ENCODE measurements around the gene ZBTB48.
A peak's percentile ranks its signal among the peaks of the same experiment; 100 is the strongest.

Gene ZBTB48

DNA sequence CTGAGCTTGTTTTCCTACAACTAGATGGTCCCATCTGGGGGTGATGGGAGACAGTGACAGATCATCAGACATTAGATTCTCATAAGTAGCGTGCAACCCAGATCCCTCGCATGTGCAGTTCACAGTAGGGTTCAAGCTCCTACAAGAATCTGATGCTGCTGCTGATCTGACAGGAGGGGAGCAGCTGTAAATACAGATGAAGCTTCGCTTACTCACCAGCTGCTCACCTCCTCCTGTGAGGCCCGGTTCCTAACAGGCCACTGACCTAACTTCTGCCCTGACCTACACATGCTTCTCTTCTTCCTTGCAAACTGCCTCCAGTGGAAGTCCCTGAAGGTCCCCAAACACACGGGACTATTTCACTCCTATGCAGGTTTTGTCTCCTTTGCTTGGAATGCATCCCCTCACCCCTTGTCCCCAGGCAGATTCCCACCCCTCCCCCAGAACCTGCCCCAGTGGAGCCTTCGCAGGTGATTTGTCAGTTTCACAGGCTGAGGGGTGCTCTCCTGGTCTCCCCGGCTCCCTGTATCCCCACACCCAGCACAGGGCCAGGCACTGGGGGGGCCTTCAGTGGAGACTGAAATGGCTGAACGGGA, 5.7 kb upstream of the ZBTB48 start:
- Histone ChIP-seq H3K9ac (ENCODE audit: low read depth, low read length) (no peak overlapping the region), H3K27me3 (ENCODE audit: control insufficient read depth, insufficient read depth, low read length) (no peaks in the 10 kb centered on the region), H3K27ac (ENCODE audit: low read depth, low read length) (no peak overlapping the region), H3K9me3 (ENCODE audit: control insufficient read depth, insufficient read depth, low read length) (no peaks in the 10 kb centered on the region), H3K4me1 (ENCODE audit: control insufficient read depth, insufficient read depth, low read length) (peaks cover 2% of the 10 kb centered on the region; the same call in 1 of the 2 replicates), H3K4me3 (ENCODE audit: low read depth, low read length) (no peak overlapping the region), H3K36me3 (ENCODE audit: control insufficient read depth, insufficient read depth, low read length) (no peaks in the 10 kb centered on the region)

DNA sequence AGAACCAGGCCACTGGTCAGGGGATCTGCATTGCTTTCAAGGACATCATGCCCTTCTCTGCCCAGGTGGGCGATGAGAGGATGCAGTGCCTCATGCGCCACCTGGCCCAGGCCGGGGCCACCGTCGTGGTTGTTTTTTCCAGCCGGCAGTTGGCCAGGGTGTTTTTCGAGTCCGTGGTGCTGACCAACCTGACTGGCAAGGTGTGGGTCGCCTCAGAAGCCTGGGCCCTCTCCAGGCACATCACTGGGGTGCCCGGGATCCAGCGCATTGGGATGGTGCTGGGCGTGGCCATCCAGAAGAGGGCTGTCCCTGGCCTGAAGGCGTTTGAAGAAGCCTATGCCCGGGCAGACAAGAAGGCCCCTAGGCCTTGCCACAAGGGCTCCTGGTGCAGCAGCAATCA, 5.0 kb upstream of the ZBTB48 start:
- Histone ChIP-seq H3K9me3 (ENCODE audit: control insufficient read depth, insufficient read depth, low read length) (no peaks in the 10 kb centered on the region), H3K27me3 (ENCODE audit: control insufficient read depth, insufficient read depth, low read length) (no peaks in the 10 kb centered on the region), H3K36me3 (ENCODE audit: control insufficient read depth, insufficient read depth, low read length) (no peaks in the 10 kb centered on the region), H3K4me1 (ENCODE audit: control insufficient read depth, insufficient read depth, low read length) (peaks cover 6% of the 10 kb centered on the region; the same call in 1 of the 2 replicates), H3K9ac (ENCODE audit: low read depth, low read length) (no peak overlapping the region), H3K4me3 (ENCODE audit: low read depth, low read length) (no peak overlapping the region), H3K27ac (ENCODE audit: low read depth, low read length) (no peak overlapping the region)

DNA sequence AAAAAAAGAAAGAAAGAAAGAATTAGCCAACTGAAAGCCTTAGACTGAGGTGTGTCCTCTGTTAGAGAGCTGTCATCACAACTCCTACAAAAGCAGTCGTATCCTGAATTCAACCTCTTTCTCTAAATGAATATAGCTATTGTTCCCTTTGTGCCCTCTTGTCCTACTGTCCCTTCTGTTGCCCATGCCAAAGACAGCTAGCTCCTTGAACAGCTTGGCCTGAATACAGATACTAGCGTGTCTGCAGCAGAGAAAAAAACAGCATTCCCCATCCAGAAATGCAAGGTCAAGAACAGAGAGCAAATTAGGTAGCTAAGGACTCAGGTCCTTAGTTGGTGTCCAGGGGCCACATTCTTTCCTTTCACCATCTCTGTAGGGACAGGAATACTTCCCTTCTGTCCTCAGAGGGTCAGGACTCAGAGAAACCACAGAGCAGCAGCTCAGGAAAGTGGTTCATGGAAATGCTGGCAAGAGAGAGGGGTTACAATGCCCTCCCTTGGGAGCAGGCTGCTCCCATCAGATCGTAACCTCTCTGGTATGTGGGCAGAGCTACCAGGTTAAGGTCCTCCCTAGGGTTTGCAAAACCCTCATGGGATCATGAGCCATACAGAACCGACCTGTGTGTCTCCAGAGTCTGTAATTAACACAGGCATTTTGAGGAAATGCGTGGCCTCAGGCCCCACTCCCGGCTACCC, 1.8 kb upstream of the ZBTB48 start:
- Histone ChIP-seq H3K36me3 (ENCODE audit: control insufficient read depth, insufficient read depth, low read length) (peaks cover 7% of the 10 kb centered on the region), H3K4me1 (ENCODE audit: control insufficient read depth, insufficient read depth, low read length) (peaks cover 6% of the 10 kb centered on the region; the same call in 1 of the 2 replicates), H3K4me3 (ENCODE audit: low read depth, low read length) (no peak overlapping the region), H3K9ac (ENCODE audit: low read depth, low read length) (no peak overlapping the region), H3K27ac (ENCODE audit: low read depth, low read length) (no peak overlapping the region), H3K9me3 (ENCODE audit: control insufficient read depth, insufficient read depth, low read length) (no peaks in the 10 kb centered on the region), H3K27me3 (ENCODE audit: control insufficient read depth, insufficient read depth, low read length) (no peaks in the 10 kb centered on the region)

DNA sequence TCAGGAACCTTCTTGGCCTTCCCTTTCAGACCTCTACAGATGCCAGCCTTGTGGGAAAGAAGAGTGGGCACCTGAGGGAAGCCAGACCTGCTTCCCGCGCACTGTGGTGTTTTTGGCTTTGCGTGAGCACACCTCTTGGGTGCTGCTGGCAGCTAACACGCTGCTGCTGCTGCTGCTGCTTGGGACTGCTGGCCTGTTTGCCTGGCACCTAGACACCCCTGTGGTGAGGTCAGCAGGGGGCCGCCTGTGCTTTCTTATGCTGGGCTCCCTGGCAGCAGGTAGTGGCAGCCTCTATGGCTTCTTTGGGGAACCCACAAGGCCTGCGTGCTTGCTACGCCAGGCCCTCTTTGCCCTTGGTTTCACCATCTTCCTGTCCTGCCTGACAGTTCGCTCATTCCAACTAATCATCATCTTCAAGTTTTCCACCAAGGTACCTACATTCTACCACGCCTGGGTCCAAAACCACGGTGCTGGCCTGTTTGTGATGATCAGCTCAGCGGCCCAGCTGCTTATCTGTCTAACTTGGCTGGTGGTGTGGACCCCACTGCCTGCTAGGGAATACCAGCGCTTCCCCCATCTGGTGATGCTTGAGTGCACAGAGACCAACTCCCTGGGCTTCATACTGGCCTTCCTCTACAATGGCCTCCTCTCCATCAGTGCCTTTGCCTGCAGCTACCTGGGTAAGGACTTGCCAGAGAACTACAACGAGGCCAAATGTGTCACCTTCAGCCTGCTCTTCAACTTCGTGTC, 995 bp upstream of the ZBTB48 start:
- Histone ChIP-seq H3K27me3 (ENCODE audit: control insufficient read depth, insufficient read depth, low read length) (no peaks in the 10 kb centered on the region), H3K9me3 (ENCODE audit: control insufficient read depth, insufficient read depth, low read length) (no peaks in the 10 kb centered on the region), H3K4me1 (ENCODE audit: control insufficient read depth, insufficient read depth, low read length) (peaks cover 6% of the 10 kb centered on the region; the same call in 1 of the 2 replicates), H3K4me3 (ENCODE audit: low read depth, low read length) (no peak overlapping the region), H3K27ac (ENCODE audit: low read depth, low read length) (no peak overlapping the region), H3K36me3 (ENCODE audit: control insufficient read depth, insufficient read depth, low read length) (peaks cover 7% of the 10 kb centered on the region), H3K9ac (ENCODE audit: low read depth, low read length) (no peak overlapping the region)

DNA sequence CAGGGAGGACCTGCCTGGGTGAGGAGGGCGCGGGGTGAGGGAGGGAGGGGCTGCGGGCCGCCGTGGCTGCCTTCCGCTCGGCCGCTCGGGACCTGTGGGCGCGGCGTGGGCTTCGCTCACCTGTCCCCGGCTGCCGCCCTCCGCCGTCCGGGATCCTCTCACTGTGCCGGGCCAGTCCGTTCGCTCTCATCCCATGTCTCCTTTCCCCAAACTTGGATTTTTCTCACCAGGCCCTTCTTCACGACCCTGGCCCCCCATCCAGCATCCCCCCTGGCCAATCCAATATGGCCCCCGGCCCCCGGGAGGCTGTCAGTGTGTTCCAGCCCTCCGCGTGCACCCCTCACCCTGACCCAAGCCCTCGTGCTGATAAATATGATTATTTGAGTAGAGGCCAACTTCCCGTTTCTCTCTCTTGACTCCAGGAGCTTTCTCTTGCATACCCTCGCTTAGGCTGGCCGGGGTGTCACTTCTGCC, 362 bp downstream of the ZBTB48 start:
- Histone ChIP-seq H3K4me1 (ENCODE audit: control insufficient read depth, insufficient read depth, low read length) (peaks cover 6% of the 10 kb centered on the region; the same call in 1 of the 2 replicates), H3K27ac (ENCODE audit: low read depth, low read length) (peak overlapping the region; percentile 46)

DNA sequence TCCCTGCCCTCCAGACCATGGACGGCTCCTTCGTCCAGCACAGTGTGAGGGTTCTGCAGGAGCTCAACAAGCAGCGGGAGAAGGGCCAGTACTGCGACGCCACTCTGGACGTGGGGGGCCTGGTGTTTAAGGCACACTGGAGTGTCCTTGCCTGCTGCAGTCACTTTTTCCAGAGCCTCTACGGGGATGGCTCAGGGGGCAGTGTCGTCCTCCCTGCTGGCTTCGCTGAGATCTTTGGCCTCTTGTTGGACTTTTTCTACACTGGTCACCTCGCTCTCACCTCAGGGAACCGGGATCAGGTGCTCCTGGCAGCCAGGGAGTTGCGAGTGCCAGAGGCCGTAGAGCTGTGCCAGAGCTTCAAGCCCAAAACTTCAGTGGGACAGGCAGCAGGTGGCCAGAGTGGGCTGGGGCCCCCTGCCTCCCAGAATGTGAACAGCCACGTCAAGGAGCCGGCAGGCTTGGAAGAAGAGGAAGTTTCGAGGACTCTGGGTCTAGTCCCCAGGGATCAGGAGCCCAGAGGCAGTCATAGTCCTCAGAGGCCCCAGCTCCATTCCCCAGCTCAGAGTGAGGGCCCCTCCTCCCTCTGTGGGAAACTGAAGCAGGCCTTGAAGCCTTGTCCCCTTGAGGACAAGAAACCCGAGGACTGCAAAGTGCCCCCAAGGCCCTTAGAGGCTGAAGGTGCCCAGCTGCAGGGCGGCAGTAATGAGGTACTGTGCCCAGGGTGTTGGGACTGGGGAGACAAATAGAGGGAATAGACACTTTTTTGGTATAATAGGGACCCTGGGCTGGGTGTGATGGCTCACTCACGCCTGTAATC, 1.0 kb downstream of the ZBTB48 start:
- peaks cover 7% of the 10 kb centered on the region for H3K36me3 ChIP-seq (ENCODE audit: control insufficient read depth, insufficient read depth, low read length)
- no peaks in the 10 kb centered on the region for H3K27me3 ChIP-seq (ENCODE audit: control insufficient read depth, insufficient read depth, low read length)
- H3K4me3 ChIP-seq (ENCODE audit: low read depth, low read length) = peak overlapping the region; percentile 77
- H3K9me3 ChIP-seq (ENCODE audit: control insufficient read depth, insufficient read depth, low read length) = no peaks in the 10 kb centered on the region
- H3K9ac ChIP-seq (ENCODE audit: low read depth, low read length) = peak overlapping the region; percentile 9; the same call in 1 of the 2 replicates
- peaks cover 6% of the 10 kb centered on the region; the same call in 1 of the 2 replicates for H3K4me1 ChIP-seq (ENCODE audit: control insufficient read depth, insufficient read depth, low read length)
- no peak overlapping the region for H3K27ac ChIP-seq (ENCODE audit: low read depth, low read length)

More for the DNA sequence above, 362 bp downstream of the ZBTB48 start:
- peaks cover 7% of the 10 kb centered on the region for H3K36me3 ChIP-seq (ENCODE audit: control insufficient read depth, insufficient read depth, low read length)
- H3K9ac ChIP-seq (ENCODE audit: low read depth, low read length) = peak overlapping the region; percentile 9; the same call in 1 of the 2 replicates
- no peaks in the 10 kb centered on the region for H3K9me3 ChIP-seq (ENCODE audit: control insufficient read depth, insufficient read depth, low read length)
- no peaks in the 10 kb centered on the region for H3K27me3 ChIP-seq (ENCODE audit: control insufficient read depth, insufficient read depth, low read length)
- H3K4me3 ChIP-seq (ENCODE audit: low read depth, low read length) = peak overlapping the region; percentile 77

DNA sequence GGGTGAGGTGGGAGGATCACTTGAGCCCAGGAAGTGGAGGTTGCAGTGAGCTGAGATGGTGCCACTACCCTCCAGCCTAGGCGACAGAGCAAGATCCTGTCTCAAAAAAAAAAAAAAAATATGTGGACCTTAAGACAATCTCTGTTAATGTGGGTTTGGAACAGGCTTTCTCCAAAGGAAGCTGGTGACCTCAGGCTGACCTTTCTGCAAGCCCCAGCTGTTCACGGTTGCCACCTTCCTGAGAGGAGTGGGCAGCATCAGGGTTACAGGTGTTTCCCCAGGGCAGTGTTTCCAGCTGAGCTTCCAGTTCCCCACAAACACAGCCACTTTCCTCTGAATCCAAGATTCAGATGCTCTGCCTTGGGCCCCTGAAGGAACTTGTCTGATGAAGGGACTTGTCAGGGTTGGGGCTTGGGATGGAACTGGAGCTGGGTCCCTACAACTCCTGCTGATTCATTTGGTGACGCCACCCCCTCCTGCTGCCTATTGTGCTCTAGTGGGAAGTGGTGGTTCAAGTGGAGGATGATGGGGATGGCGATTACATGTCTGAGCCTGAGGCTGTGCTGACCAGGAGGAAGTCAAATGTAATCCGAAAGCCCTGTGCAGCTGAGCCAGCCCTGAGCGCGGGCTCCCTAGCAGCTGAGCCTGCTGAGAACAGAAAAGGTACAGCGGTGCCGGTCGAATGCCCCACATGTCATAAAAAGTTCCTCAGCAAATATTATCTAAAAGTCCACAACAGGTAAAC, 1.9 kb downstream of the ZBTB48 start:
- peaks cover 7% of the 10 kb centered on the region for H3K36me3 ChIP-seq (ENCODE audit: control insufficient read depth, insufficient read depth, low read length)
- H3K4me1 ChIP-seq (ENCODE audit: control insufficient read depth, insufficient read depth, low read length) = peaks cover 6% of the 10 kb centered on the region; the same call in 1 of the 2 replicates
- no peak overlapping the region for H3K27ac ChIP-seq (ENCODE audit: low read depth, low read length)
- no peaks in the 10 kb centered on the region for H3K27me3 ChIP-seq (ENCODE audit: control insufficient read depth, insufficient read depth, low read length)
- no peak overlapping the region for H3K9ac ChIP-seq (ENCODE audit: low read depth, low read length)
- H3K9me3 ChIP-seq (ENCODE audit: control insufficient read depth, insufficient read depth, low read length) = no peaks in the 10 kb centered on the region
- no peak overlapping the region for H3K4me3 ChIP-seq (ENCODE audit: low read depth, low read length)

DNA sequence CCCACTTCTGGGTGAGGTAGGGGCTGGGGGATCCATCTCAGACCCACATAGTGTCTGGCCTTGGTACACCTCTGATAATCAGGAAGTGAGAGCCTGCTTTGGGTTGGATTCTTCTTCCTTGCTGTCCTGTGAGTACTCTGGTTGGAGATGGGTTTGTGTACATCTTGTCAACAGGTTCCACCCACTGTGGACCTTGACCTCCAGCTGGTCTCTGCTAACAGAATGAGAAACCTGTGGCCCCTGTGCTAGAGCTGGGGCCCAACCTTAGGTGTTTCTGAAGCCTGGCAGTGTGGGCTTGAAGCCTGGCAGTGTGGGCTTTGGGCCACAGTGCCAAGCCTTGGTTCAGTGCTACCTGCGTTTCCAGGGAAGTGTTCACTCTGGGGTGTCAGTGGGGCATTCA, 2.6 kb downstream of the ZBTB48 start:
- Histone ChIP-seq H3K4me1 (ENCODE audit: control insufficient read depth, insufficient read depth, low read length) (peaks cover 6% of the 10 kb centered on the region; the same call in 1 of the 2 replicates), H3K4me3 (ENCODE audit: low read depth, low read length) (no peak overlapping the region), H3K9me3 (ENCODE audit: control insufficient read depth, insufficient read depth, low read length) (no peaks in the 10 kb centered on the region), H3K9ac (ENCODE audit: low read depth, low read length) (no peak overlapping the region), H3K36me3 (ENCODE audit: control insufficient read depth, insufficient read depth, low read length) (peaks cover 14% of the 10 kb centered on the region), H3K27ac (ENCODE audit: low read depth, low read length) (no peak overlapping the region), H3K27me3 (ENCODE audit: control insufficient read depth, insufficient read depth, low read length) (no peaks in the 10 kb centered on the region)

DNA sequence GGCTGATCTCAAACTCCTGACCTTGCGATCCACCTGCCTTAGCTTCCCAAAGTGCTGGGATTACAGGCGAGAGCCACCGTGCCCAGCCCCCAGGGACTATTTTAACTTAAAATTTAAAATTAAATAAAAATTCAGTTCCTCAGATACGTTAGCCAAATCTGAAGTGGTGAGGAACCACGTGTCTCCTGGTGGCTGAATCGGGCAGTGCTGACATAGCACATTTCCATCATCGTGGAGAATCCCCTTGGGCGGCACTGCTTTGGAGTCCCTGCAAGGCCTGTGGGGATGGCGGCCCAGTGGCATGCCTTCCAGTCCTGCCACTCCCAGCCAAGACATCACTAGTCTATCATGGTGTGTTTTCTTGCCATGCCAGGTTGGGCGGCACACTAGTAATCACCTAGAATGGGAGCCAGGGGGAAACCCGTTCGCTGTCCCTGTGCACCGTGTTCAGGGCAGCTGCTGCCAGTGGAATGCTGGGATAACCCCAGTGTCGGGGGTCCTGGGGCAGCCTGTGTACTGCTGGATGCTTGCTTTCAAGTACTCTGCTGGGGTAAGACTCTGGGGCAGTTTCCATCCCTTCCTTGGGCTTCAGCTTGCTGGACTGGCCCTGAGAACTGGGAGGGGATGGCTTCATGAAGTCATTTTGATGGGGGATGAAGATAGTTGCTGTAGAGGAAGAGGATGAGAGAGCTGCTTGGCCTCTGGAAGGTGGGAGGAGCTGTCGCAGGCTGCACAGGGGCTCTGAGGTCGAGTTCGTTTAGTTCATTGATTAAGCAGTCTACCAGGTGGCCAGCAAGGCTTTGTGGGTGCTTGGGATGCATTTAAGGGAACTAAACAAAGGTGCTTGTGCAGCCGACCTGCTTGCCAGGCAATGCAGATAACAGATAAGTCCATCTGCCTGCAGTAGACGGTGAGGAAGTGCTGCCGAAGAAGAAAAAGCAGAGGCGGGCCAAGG, 4.6 kb downstream of the ZBTB48 start:
- Histone ChIP-seq H3K27ac (ENCODE audit: low read depth, low read length) (no peak overlapping the region), H3K27me3 (ENCODE audit: control insufficient read depth, insufficient read depth, low read length) (no peaks in the 10 kb centered on the region), H3K4me3 (ENCODE audit: low read depth, low read length) (no peak overlapping the region), H3K9me3 (ENCODE audit: control insufficient read depth, insufficient read depth, low read length) (no peaks in the 10 kb centered on the region), H3K4me1 (ENCODE audit: control insufficient read depth, insufficient read depth, low read length) (peaks cover 1% of the 10 kb centered on the region; the same call in 1 of the 2 replicates), H3K36me3 (ENCODE audit: control insufficient read depth, insufficient read depth, low read length) (peaks cover 34% of the 10 kb centered on the region), H3K9ac (ENCODE audit: low read depth, low read length) (no peak overlapping the region)
